Transverse colon (tissue), 4 donors: ENCODE measurements around the gene DOCK2.

Experiments
- CTCF ChIP-seq, 5 experiments: fragments of 200-600 bp in 3 of 5; fragments of 450-650 bp in 2 of 5; sonication (generic) in 3 of 5; IDR thresholded peaks; 1 replicate in 2 of 5; 2 replicates in 3 of 5; pipeline ENCODE4 v1.5.1; 2016 to 2017; ENCODE audit warnings: antibody characterized with exemption in 5 of 5, inconsistent platforms in 3 of 5, mild to moderate bottlenecking in 2 of 5, moderate library complexity in 1 of 5
- POLR2A ChIP-seq: fragments of 450-650 bp; IDR thresholded peaks from one replicate; pipeline ENCODE4 v1.6.1; 2016; ENCODE audit warnings: antibody characterized with exemption, mild to moderate bottlenecking, moderate library complexity
- POLR2AphosphoS5 ChIP-seq, 3 donors: sonication (generic); formaldehyde crosslinking; IDR thresholded peaks; one replicate each; pipeline ENCODE4 v1.6.1; 2016; ENCODE audit warnings: antibody characterized with exemption in 3 of 3

GRCh38 chr5:169836835-169837536, 199.9 kb downstream of the DOCK2 start:
- TF ChIP-seq POLR2AphosphoS5 (IDR thresholded peaks at IDR 0.05) (no peak), POLR2A (no peak), CTCF (IDR thresholded peaks at IDR 0.05) (no peak)
